GM21360 (cell line): ENCODE data around the gene APBB2.

ENCODE experiments used
- ATAC-seq: cut with Tn5 transposase; IDR thresholded peaks from one replicate; pipeline ENCODE4 v1.9.1; 2021; ENCODE audit warnings: mild to moderate bottlenecking, moderate library complexity; ENCODE audit not compliant: unreplicated experiment

The APBB2 gene

DNA sequence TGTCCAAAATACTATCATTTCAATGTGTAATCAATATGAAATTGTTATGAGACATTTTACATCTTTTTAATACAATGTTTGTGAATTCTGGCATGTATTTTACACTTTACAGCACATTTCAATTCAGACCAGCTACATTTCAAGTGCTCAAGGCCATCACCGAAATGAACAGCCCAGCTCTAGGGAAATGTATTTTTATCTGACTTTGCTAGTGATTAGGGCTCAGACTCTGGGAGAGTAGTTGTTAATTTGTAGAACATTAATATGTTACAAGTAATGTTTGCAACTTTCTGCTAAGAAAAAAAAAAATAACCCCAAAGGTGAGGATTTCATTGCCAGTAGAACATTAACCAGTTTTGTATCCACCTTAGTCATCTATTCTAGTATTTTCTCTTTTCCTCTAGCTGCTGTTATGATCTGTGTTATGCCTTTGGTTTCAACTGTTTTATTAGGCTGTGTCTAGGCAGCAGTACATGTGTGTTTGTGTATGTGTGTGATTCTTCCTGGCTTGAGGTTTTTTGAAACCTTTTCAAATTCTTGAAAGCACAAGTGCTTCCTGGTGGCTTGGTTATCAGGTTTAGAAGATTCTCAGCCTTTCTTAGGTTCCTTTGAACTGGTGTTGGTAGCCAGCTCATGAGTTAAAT lies 338.7 kb downstream of the APBB2 start:
- no peak for ATAC-seq

GRCh38 chr4:40874901-40875300 lies 339.4 kb downstream of the APBB2 start:
- no peak for ATAC-seq

GRCh38 chr4:40874331-40874730 lies 340.0 kb downstream of the APBB2 start:
- no peak for ATAC-seq

DNA sequence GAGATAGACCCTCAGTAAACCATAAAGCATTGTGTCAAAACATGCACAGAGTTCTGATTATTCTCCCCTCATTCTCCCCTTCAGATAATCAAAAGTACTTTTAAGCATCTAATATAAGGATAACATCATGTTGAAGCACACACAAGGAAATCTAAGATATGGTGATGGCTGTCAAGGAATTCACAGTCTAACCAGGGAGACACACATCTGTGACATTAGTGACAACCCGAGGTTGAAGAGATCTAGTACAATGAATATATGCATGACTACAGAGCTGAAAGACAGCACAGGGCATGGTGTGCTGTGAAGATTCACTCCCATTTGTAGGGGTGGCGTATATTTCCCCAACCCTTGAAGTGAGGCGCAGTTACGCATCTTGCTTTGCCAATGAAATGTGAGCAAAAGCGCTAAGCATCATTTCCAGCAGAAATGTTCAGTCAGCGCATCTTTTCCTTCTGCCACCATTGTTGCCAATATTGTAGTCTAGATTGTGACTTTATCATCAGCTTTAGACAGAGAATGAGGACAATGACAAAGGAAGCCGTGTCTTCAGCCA lies 342.6 kb downstream of the APBB2 start:
- ATAC-seq: no peak

- ATAC-seq: no peak
Measured at GRCh38 chr4:40870150-40870549, 344.2 kb downstream of the APBB2 start.

GRCh38 chr4:40865696-40866095 lies 348.6 kb downstream of the APBB2 start:
- no peak for ATAC-seq

DNA sequence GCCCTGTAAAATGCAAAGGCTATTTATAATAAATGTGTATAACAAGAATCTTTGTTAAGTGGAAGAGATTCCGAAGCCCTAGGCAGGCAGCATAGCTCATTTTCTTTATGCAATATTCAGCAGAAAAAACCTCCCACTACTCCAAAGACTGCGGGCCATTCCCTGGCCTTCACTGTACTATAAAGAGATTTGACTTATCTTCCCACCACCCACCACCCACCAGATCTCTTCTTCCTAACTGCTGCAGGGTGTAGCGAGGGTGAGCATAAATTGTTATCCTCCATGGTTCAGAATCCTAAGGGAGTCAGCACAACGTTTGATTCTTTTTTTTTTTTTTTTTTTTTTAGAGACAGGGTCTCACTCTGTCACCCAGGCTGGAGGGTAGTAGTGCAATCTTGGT lies 349.8 kb downstream of the APBB2 start:
- no peak for ATAC-seq

DNA sequence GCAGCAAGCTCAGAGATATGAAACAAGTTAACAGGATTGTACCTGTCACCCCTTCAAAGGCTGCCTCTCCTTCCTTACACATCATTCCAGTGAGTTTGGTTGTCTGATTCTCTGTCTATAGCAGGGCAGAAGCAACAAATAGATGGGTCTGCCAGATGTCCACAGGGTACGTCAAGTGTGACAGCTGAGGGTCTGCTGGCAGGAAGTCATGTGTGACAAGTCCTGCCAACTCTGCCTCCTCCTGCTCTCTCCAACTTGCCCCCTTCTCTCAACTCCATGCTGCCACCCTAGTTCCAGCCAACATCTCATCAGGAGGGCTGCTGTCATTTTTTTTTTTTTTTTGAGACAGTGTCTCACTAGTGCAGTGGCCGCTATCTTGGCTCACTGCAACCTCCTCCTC lies 355.4 kb downstream of the APBB2 start:
- ATAC-seq: no peak

- ATAC-seq: no peak
Measured at GRCh38 chr4:40857956-40858355, 356.4 kb downstream of the APBB2 start.

DNA sequence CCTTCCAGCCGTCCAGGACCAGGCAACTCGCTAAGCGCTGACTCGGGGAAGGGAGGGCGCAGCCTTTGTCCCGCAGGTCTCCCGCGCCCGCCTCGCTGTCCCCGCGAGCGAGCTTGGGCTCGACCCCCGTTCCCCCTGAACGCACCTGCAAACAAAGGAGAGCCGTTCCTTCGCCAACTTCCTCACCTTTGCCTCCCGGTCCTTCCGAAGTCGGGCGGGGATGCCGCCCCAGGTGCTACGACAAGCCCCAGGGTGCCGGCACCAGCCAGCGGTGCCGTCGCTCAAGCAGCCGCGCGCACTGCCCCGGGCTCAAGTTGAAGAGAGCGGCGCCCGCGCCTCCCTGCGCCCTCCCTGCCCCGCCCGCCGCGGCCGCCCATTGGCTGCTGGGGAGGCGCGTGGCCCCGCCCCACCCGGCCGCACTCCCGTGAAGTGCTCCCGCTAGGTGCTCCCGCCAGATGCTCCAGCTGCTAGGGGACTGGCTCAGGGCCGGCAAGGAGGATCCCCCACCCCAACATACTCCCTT lies 357.4 kb downstream of the APBB2 start:
- peak; percentile 94 for ATAC-seq

- ATAC-seq: no peak
Measured at GRCh38 chr4:40856277-40856839, 358.0 kb downstream of the APBB2 start.

GRCh38 chr4:40850496-40850895 lies 363.8 kb downstream of the APBB2 start:
- ATAC-seq: no peak

DNA sequence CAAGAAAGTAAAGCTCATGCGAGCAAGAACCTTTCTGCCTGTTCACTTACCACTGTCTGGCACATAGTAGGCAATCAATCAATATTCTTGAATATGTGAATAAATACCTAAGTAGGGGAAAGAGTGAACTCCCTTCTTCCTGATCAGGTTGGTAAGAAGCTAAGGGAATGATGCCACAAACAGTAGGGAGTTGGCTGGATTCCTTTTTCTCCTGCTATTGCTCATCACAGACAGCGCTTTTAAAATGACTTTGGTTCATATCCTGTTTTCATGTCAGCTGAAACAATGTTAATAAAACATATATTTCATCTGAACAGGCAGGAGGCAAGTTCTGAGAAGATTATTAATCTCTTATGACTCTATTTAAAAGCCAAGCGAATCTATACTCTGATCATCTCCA lies 365.4 kb downstream of the APBB2 start:
- no peak for ATAC-seq

DNA sequence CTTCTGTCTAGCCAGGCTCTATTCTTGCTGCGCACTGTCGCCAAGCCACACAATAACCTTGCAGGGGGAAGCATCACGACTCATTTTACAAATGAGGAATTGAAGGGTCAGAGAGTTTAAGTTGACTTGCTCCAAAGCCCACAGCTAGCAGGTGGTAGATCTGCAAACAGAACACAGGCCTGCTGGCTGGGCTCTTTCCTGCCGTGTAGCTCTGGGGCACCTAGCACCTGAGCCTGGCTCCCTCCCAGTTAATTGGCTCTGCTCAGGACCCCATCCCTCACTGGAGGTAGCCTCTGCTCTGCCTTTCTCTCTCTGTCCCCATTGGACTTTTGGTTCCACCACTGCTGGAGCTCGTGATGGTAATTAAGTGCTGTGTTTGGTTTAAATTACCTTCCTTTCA lies 366.1 kb downstream of the APBB2 start:
- no peak for ATAC-seq

DNA sequence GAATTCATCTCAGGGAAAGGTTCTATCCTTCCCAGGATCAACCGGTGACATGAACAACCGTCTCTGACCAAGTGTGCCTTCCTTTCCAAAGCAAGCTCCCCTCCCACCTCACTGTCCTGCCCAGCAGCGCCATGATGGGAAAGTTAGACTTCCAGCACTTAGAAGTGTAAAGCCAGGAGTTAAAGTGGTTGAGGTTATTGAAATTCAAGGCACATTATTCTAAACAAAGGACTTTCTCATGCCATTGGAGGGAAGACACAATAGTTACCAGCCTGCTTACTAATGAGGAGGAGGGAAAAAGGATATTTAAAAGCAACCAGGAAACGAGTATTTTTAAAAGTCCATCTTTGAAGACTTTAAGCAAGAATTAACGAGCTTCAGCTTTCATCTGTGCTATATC lies 367.8 kb downstream of the APBB2 start:
- no peak for ATAC-seq

DNA sequence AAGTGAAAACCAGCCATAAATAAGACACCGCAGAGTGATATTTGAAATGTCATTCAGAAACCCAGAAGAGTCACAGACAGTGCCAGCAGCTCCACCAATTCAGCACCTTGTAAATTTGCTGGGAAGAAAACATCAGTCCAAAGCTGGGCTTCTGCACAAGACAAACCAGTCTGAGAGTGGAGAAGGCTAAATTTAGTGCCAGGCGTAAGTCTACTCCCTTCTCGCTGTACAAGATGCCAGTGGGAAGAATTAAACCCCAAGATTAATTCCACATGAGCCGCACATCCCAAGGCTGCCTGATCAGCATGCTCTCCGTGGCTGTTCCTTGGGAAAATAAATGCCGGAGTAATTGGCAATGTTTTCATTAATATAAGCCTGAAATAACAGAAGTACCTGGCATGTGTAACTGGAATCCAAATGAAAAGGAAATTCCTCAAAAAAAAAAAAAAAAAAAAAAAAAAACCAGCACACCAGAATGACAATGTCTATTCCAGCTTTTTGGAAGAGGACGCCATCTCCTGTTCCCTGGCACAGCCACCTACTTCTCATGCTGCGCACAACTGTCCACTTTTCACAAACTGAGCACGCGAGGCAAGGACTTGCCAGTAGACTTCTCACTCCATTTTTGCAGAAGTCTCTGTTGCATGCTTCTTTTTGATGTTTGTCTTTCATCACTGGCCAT lies 369.0 kb downstream of the APBB2 start:
- no peak for ATAC-seq

DNA sequence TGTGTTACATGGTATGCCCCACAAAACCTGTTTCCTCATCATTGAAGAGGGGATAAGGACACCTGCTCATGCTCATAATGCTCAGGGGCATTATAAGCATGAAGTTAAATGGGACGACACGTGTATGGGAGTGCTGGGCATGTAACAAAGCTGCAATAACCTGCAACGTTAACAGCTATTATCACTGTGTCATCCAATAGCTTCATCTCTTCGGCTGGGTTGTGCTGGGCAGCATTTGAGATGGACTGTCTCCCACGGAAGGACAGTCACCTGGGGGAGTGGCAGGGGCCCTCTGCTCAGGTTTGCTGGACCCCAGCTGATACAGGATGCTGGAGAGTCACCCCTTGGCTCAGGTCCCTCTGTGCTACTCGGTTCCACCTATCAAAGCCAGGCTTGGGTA lies 370.1 kb downstream of the APBB2 start:
- ATAC-seq: no peak

DNA sequence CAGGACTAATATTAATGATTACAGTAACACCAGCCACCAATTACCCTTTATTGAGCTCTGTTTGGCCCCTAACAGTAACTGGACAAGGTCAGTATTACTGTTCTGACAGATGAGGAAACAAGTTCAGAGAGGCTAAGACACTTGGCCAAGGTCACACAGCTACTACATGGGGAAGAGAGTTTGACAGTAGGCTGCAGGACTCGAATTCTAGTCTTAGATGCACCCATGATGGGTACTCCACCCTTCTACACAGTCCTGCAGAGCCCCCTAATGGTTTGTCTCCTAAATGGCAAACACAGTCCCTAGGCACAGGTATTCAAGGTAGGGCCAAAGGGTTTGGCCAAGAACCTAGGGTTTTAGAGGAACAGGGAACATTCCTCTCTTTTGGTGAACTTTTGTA lies 370.6 kb downstream of the APBB2 start:
- ATAC-seq: no peak

DNA sequence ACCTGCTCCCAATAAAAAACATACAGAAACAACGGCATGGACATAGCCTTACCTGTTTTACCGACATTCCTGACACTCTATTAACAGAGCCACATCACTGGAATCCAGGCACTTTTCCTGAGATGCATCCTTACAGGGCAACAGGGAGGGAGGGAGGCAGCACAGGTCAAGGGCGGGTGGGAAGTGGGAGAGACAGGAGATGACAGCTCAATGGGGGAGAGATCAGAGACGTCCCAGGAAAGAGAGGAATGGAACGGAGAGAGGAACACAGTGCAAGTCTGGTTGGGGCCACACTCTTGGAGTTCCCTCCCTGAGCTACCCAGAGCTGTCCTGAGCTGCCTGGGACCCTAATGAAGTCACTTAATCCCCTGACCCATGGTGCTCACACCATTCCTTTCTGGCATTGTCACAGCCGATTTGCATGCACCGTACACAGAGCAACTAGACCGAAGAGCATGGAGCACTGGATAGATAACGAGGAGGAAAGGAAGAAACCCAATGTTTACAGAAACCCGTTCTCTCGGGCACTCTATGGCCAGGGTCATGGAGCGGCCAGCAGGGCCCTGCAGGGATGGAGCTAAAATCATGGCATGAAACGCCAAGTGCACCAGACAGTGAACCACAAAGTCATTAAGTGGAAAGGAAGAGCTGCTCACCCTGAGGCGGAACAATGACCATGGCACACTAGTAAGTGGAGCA lies 371.5 kb downstream of the APBB2 start:
- ATAC-seq: no peak

GRCh38 chr4:40842318-40842717 lies 372.0 kb downstream of the APBB2 start:
- no peak for ATAC-seq

DNA sequence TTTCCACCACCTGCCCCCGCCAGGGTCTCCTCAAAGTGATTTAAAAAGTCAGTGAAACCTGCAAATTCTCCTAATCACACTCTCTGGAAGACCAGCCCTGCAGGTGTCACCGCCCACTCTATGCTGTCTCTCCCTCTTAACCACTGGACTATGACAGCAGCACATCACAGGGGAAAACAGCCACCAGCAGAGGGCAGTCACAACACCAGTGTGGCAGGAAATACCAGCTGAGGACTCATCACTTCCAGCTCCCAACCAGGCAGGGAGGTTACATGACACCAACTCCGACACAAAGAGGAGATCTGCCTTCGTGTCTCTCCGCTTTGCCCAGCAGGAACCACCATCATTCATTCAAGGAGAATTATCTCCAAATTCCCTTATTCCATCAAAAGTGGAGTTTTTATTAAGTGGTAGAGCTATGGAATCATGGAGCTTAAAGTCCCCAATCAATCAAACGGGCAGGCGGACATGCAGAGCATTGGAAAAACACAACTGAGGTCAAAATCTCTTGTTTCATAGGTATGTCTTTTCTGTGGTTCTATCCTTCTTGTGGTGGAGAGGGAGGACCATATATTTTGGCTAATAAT lies 373.3 kb downstream of the APBB2 start:
- ATAC-seq: no peak
